Parathyroid adenoma (tissue), 2 donors: Measurements from ENCODE around the gene MAGI1.

Source experiments
- H2AFZ ChIP-seq: fragments of 300-600 bp; sonication (generic); one replicate; pipeline ENCODE4 v1.7.0; 2017; ENCODE audit warnings: antibody characterized with exemption, mild to moderate bottlenecking
- H3K27ac ChIP-seq: fragments of 300-600 bp; sonication (generic); one replicate; pipeline ENCODE4 v1.7.0; 2017
- H3K27me3 ChIP-seq: fragments of 300-600 bp; sonication (generic); one replicate; pipeline ENCODE4 v1.7.0; 2017; ENCODE audit warnings: low read length; ENCODE audit not compliant: control insufficient read depth, insufficient read depth
- H3K36me3 ChIP-seq: fragments of 300-600 bp; sonication (generic); one replicate; pipeline ENCODE4 v1.7.0; 2017; ENCODE audit warnings: low read length; ENCODE audit not compliant: control insufficient read depth, insufficient read depth
- H3K4me1 ChIP-seq: fragments of 300-600 bp; sonication (generic); one replicate; pipeline ENCODE4 v1.7.0; 2017; ENCODE audit warnings: control low read depth
- H3K4me2 ChIP-seq: fragments of 300-600 bp; sonication (generic); one replicate; pipeline ENCODE4 v1.7.0; 2017; ENCODE audit warnings: low read length
- H3K4me3 ChIP-seq: fragments of 300-600 bp; sonication (generic); one replicate; pipeline ENCODE4 v1.7.0; 2017; ENCODE audit warnings: low read depth, low read length
- H3K79me2 ChIP-seq: fragments of 300-600 bp; sonication (generic); one replicate; pipeline ENCODE4 v1.7.0; 2017; ENCODE audit warnings: control low read depth
- H3K9ac ChIP-seq: fragments of 300-600 bp; sonication (generic); one replicate; pipeline ENCODE4 v1.7.0; 2017; ENCODE audit warnings: mild to moderate bottlenecking
- H3K9me3 ChIP-seq: fragments of 300-600 bp; sonication (generic); one replicate; pipeline ENCODE4 v1.7.0; 2017; ENCODE audit warnings: low read length; ENCODE audit not compliant: control insufficient read depth
- CTCF ChIP-seq: fragments of 300-600 bp; sonication (generic); IDR thresholded peaks from one replicate; pipeline ENCODE4 v1.7.0; 2017; ENCODE audit warnings: antibody characterized with exemption, mild to moderate bottlenecking
- donor health status: primary hyperparathyroidism.

MAGI1 gene

GRCh38 chr3:65712140-65712539 lies 326.6 kb downstream of the MAGI1 start:
- no peaks in the 10 kb centered on the region for H3K9me3 ChIP-seq
- H2AFZ ChIP-seq, result no peak overlapping the region
- no peaks in the 10 kb centered on the region for H3K27me3 ChIP-seq
- H3K4me3 ChIP-seq, result no peak overlapping the region
- no peak overlapping the region for H3K9ac ChIP-seq
- no peak overlapping the region for H3K27ac ChIP-seq
- H3K36me3 ChIP-seq, result no peaks in the 10 kb centered on the region
- H3K4me1 ChIP-seq, result no peaks in the 10 kb centered on the region
- peaks cover 2% of the 10 kb centered on the region for H3K79me2 ChIP-seq
- TF ChIP-seq CTCF, result no peak
- no peak overlapping the region for H3K4me2 ChIP-seq

GRCh38 chr3:65706776-65707568 lies 331.7 kb downstream of the MAGI1 start:
- no peaks in the 10 kb centered on the region for H3K27me3 ChIP-seq
- no peak overlapping the region for H3K9ac ChIP-seq
- no peaks in the 10 kb centered on the region for H3K4me1 ChIP-seq
- H3K4me3 ChIP-seq, result no peak overlapping the region
- no peaks in the 10 kb centered on the region for H3K9me3 ChIP-seq
- no peak for TF ChIP-seq CTCF
- no peak overlapping the region for H2AFZ ChIP-seq
- H3K4me2 ChIP-seq, result no peak overlapping the region
- no peak overlapping the region for H3K27ac ChIP-seq
- no peaks in the 10 kb centered on the region for H3K36me3 ChIP-seq
- H3K79me2 ChIP-seq, result peaks cover 2% of the 10 kb centered on the region

GRCh38 chr3:65706301-65706700 lies 332.4 kb downstream of the MAGI1 start:
- no peaks in the 10 kb centered on the region for H3K27me3 ChIP-seq
- H3K4me3 ChIP-seq, result no peak overlapping the region
- no peak overlapping the region for H3K9ac ChIP-seq
- H3K36me3 ChIP-seq, result no peaks in the 10 kb centered on the region
- H3K4me1 ChIP-seq, result no peaks in the 10 kb centered on the region
- H3K27ac ChIP-seq, result no peak overlapping the region
- TF ChIP-seq CTCF, result no peak
- peaks cover 4% of the 10 kb centered on the region for H3K79me2 ChIP-seq
- H2AFZ ChIP-seq, result no peak overlapping the region
- H3K4me2 ChIP-seq, result no peak overlapping the region
- no peaks in the 10 kb centered on the region for H3K9me3 ChIP-seq

GRCh38 chr3:65703820-65704219 lies 334.9 kb downstream of the MAGI1 start:
- Histone ChIP-seq H3K27ac (no peak overlapping the region), H3K27me3 (no peaks in the 10 kb centered on the region), H3K79me2 (peaks cover 3% of the 10 kb centered on the region), H3K4me2 (no peak overlapping the region), H3K9me3 (no peaks in the 10 kb centered on the region), H3K4me1 (no peaks in the 10 kb centered on the region), H3K4me3 (no peak overlapping the region), H3K9ac (no peak overlapping the region), H2AFZ (no peak overlapping the region), H3K36me3 (no peaks in the 10 kb centered on the region)
- no peak for TF ChIP-seq CTCF

- Histone ChIP-seq H3K4me1 (no peaks in the 10 kb centered on the region), H3K27me3 (no peaks in the 10 kb centered on the region), H3K27ac (no peak overlapping the region), H3K9ac (no peak overlapping the region), H3K9me3 (no peaks in the 10 kb centered on the region), H2AFZ (no peak overlapping the region), H3K4me3 (no peak overlapping the region), H3K36me3 (no peaks in the 10 kb centered on the region), H3K79me2 (peaks cover 3% of the 10 kb centered on the region), H3K4me2 (no peak overlapping the region)
- no peak for TF ChIP-seq CTCF
Observed at GRCh38 chr3:65703026-65703425, 335.7 kb downstream of the MAGI1 start.
